Mesothelial cell of epicardium (in vitro differentiated cells): ENCODE results near the gene CLPSL2. TPM values are rescaled to one million over a fixed set of nuclear protein-coding genes. Genes with fewer than 3 reads are reported as not detected.

Source experiments
- DNase-seq, 2 experiments: peaks; one replicate each; pipeline ENCODE4 v3.0.0; 2021; ENCODE audit warnings: low spot score in 2 of 2; ENCODE audit not compliant: unreplicated experiment in 2 of 2
- H3K27ac Mint-ChIP-seq: 2 replicates; pipeline ENCODE4 v1.8.0; 2021; ENCODE audit warnings: mixed read lengths
- H3K27me3 Mint-ChIP-seq: 2 replicates; pipeline ENCODE4 v1.8.0; 2021; ENCODE audit warnings: low read depth, mixed read lengths
- H3K36me3 Mint-ChIP-seq: 2 replicates; pipeline ENCODE4 v1.8.0; 2021; ENCODE audit warnings: mixed read lengths
- H3K4me1 Mint-ChIP-seq: 2 replicates; pipeline ENCODE4 v1.8.0; 2021; ENCODE audit warnings: mixed read lengths
- H3K4me3 Mint-ChIP-seq: 2 replicates; pipeline ENCODE4 v1.8.0; 2021; ENCODE audit warnings: mild to moderate bottlenecking, moderate library complexity, mixed read lengths
- H3K9me3 Mint-ChIP-seq: 2 replicates; pipeline ENCODE4 v1.8.0; 2021; ENCODE audit warnings: mixed read lengths
- CTCF ChIP-seq: fragments of 200-600 bp; sonication (generic); IDR thresholded peaks from one replicate; pipeline ENCODE4 v1.5.0; 2021; ENCODE audit warnings: antibody characterized with exemption; ENCODE audit not compliant: unreplicated experiment
- total RNA-seq: library from RNA; stranded (reverse); gene quantifications from 3 replicates; pipeline ENCODE4 v1.2.1, GENCODE V29; 2021

The CLPSL2 gene
- total RNA-seq, 1 donor from 2014 or later, result not detected

GRCh38 chr6:35735452-35735851 lies 40.9 kb upstream of the CLPSL2 start:
- H3K9me3 Mint-ChIP-seq, result no peaks in the 10 kb centered on the region
- no peaks in the 10 kb centered on the region for H3K36me3 Mint-ChIP-seq
- peaks cover 39% of the 10 kb centered on the region for H3K4me1 Mint-ChIP-seq
- TF ChIP-seq CTCF, result no peak
- H3K4me3 Mint-ChIP-seq, result no peak overlapping the region
- H3K27me3 Mint-ChIP-seq, result no peaks in the 10 kb centered on the region
- H3K27ac Mint-ChIP-seq, result no peak overlapping the region
- no peak for DNase-seq

- Mint-ChIP-seq H3K9me3 (no peaks in the 10 kb centered on the region), H3K27me3 (no peaks in the 10 kb centered on the region), H3K4me1 (peaks cover 43% of the 10 kb centered on the region), H3K4me3 (no peak overlapping the region), H3K27ac (no peak overlapping the region), H3K36me3 (no peaks in the 10 kb centered on the region)
- peak; percentile 57 to 88 for DNase-seq
- peak; percentile 76 for TF ChIP-seq CTCF
Observed at GRCh38 chr6:35736253-35736894, 40.0 kb upstream of the CLPSL2 start.

- H3K27me3 Mint-ChIP-seq, result no peaks in the 10 kb centered on the region
- no peaks in the 10 kb centered on the region for H3K36me3 Mint-ChIP-seq
- no peak for DNase-seq
- H3K4me3 Mint-ChIP-seq, result no peak within 1 kb of the TSS
- H3K9me3 Mint-ChIP-seq, result no peaks in the 10 kb centered on the region
- no peak within 1 kb of the TSS for H3K27ac Mint-ChIP-seq
- TF ChIP-seq CTCF, result no peak
- H3K4me1 Mint-ChIP-seq, result peaks cover 43% of the 10 kb centered on the region
Observed at GRCh38 chr6:35736982-35737412, 39.4 kb upstream of the CLPSL2 start, which contains the start of gene ARMC12. Gene ARMC12, plus strand, starts transcription at chr6:35737032. Its CDS starts 77 bp downstream, at chr6:35737109.

GRCh38 chr6:35737413-35738211 lies 38.8 kb upstream of the CLPSL2 start:
- no peaks in the 10 kb centered on the region for H3K27me3 Mint-ChIP-seq
- H3K4me1 Mint-ChIP-seq, result peaks cover 39% of the 10 kb centered on the region
- H3K27ac Mint-ChIP-seq, result no peak overlapping the region
- peak; percentile 68 for TF ChIP-seq CTCF
- no peaks in the 10 kb centered on the region for H3K36me3 Mint-ChIP-seq
- no peaks in the 10 kb centered on the region for H3K9me3 Mint-ChIP-seq
- H3K4me3 Mint-ChIP-seq, result no peak overlapping the region
- no peak for DNase-seq

- Mint-ChIP-seq H3K27ac (peak overlapping the region; percentile 72), H3K4me3 (no peak overlapping the region), H3K9me3 (no peaks in the 10 kb centered on the region), H3K36me3 (no peaks in the 10 kb centered on the region), H3K27me3 (no peaks in the 10 kb centered on the region), H3K4me1 (peaks cover 29% of the 10 kb centered on the region)
- no peak for TF ChIP-seq CTCF
- DNase-seq, result no peak
Observed at GRCh38 chr6:35739645-35740524, 36.5 kb upstream of the CLPSL2 start.
